Measurements from ENCODE around the gene TBXT.
"Not testable (repeated sequence)": the region's sequence is repeated elsewhere in the genome, so short reads cannot be mapped to it uniquely, and the experiment has no call there.

TBXT gene, protein sequence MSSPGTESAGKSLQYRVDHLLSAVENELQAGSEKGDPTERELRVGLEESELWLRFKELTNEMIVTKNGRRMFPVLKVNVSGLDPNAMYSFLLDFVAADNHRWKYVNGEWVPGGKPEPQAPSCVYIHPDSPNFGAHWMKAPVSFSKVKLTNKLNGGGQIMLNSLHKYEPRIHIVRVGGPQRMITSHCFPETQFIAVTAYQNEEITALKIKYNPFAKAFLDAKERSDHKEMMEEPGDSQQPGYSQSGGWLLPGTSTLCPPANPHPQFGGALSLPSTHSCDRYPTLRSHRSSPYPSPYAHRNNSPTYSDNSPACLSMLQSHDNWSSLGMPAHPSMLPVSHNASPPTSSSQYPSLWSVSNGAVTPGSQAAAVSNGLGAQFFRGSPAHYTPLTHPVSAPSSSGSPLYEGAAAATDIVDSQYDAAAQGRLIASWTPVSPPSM

DNA sequence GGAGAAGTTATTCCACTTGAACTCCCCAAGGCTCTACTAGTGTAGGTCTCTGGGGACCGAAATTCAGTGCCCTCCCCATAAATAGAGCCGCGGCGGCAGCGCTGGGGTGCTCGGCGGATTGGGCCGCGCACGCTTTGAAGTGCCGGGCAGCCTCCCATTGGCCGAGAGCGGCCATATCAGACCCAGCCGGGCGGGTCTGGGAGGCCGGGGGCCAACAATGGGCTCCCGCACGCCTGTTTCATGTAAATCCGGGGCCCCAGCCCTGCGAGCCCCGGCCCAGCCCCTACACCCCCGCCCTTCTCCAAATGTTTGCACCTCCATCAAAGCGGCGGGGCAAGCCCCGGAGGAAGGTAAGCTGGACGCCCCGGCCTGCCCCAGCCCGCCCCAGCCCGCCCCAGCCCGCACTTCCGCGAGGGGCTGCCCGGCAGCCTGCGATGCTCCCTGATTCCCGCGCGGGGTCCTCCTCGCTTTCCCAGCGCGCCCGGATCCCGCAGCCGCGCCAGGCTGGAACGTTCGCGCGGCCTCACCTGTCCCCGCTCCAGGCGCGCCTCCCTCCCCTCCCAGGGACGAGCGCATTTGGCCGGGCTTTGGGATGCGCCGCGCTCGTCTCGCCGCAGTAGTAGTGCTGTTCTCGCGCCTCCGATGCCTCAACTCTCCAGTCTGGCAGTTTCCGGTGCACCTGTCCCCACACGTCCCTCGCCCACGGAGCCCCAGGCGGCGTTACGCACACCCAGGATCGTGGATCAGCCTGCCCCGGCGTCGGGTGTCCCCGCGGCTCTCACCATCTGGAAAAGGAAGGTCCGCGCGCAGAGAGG, at the start of gene TBXT:
Gene TBXT, minus strand, starts transcription at position 51 of the 815 bp plus-strand sequence. CDS start 260 bp downstream, outside the sequence.
- peak; percentile 86 for DNase-seq (ENCODE audit: low spot score)

DNA sequence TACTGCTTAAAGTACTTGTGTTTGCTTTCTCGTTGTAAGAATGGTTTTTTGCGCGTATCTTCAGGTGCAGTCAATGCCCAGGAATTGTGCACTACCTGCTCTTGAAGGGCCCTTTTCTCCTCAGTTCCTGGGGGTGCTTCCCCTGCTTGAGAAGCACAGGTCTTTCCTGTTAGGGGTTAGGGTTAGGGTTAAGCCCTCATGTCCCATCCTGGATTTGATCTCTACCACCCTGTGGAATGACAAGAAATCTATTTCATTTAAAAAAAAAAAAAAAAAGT, 39.6 kb upstream of the TBXT start:
- no peak for DNase-seq (ENCODE audit: low spot score)

DNA sequence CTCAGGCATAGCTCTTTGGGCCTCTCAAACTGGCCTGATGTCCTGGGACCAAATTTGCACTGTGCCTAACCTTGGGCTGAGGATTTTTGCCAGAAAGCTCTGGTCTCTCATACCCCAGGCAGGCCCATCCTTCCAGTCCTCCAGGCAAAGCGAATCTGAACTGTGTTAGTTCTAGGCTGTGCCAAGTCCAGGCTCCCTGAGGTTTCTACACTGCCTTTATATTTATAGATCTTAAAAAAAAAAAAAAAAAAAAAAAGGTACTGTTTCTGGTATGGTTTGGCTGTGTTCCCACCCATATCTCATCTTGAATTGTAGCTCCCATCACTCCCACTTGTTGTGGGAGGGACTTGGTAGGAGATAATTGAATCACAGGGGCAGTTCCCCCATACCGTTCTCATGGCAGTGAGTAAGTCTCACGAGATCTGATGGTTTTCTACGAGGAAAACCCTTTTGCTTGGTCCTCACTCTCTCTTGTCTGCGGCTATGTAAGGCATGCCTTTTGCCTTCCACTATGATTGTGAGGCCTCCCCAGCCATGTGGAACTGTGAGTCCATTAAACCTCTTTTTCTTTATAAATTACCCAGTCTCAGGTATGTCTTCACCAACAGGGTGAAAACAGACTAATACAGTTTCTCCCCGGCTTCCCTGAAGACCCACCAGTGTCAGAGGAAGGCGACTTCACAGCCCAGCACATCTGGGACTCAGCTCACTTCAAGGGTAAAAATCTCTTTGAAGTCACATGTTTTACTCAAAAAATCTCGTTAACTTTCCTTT, 39.0 kb upstream of the TBXT start:
- DNase-seq (ENCODE audit: low spot score), result no peak

DNA sequence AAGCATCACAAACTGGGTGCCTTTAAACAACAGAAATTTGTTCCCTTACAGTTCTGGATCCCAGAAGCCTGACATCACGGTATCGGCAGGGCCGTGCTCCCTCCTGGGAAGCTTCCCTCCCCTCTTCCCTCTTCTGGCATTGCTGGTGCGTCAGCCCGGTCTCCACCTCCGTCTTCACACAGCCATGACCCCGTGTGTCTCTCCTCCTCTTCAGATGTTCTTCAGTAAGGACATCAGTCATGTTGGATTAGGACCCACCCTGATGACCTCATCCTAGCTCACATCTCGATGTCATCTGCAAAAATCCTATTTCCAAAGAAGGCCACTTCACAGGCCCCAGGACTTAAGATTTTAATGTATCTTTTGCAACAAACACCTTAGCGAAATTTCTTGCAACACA, 38.4 kb upstream of the TBXT start:
- DNase-seq (ENCODE audit: low spot score), result no peak

DNA sequence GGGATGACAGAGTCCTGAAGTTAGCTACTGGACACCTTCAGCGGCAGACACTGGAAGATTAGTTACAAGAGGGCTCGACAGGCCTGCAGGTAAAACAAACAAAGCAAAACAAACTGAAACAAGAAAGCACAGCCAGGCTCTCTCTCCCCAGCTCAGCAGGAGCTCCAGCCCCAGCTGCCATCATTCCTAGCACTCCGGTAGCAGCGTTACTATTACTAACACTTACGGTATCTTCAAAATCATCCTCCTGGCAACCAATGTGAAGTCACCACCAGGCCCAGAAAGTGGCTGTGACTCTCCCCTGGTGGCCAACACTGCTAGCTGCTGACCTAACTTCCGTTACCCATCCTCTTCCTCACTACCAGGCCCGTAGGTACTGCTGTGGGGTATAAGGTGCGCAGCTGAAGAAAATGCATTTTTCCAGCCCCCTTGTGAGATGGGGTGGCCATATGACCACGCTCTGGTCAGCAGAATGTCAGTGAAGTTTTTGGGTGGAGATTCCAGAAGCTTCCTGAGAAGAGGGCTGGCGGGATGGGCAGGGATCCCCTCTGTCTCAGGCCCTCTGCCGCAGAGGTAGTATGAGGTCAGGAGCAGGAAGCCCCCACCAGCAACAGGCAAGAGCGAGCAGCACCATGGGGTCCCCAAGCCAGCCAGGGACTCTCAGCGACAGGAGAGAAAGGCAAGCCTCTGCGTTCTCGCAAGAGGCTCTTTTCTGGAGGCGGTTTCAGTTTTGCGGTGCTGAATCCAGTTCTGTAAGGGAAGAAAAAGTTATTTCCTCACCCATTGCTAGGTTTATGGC, 37.4 kb upstream of the TBXT start:
- no peak for DNase-seq (ENCODE audit: low spot score)

DNA sequence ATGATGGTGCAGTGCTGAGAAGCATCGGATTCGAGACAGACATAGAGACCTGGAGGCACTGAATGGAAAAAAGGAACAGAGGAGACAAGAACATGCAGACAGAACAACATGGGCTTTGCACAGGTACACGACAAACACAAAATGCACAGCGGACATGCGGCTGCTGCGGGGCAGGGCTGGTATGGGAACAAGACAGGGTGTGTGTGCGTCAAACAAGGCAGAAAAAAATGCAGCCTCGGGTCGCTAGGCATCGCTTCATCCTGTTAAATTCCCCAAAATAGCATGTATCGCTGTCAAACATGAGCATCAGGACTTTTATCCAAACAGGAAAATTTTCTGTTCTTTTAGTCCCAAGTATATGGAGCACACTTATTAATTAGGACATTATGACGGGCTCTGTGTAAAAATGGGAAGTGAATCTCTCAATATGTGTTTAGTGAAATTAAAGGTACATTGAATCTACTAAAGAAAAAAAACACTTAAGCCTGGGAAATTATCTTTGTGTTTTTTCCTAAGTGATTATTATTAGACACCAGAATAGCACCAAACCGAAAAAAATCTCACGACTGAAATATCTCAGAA, 36.1 kb upstream of the TBXT start:
- no peak for DNase-seq (ENCODE audit: low spot score)

DNA sequence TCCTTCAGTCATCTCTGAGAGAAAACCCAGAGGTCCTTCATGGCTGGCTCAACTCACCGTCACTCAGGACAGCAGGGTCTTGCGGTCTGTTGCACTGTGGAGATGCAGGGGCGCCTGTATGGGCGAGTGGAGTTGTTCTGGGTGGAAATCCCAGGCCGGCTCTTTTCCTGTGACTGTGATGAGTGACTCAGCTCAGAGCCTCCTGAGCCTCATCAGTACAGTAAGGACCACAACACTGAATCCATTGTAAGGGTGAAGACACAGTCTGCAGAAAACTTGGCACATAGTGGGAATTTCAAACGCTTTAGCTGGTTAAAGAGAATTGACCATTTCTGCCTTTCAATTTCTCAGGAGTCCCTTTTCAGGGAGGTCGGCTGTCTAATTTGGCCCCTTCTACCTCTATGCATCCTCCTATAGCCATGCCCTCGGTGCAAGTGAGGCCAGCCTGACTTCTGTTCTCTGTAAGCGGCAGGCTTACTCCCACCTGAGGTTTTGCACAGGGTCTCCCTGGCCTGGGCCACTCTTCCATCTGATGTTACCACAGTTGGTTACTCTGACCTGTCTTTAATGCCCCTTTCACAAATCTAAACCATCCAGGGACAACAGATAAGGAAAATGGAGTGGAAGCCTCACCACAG, 35.5 kb upstream of the TBXT start:
- no peak for DNase-seq (ENCODE audit: low spot score)

DNA sequence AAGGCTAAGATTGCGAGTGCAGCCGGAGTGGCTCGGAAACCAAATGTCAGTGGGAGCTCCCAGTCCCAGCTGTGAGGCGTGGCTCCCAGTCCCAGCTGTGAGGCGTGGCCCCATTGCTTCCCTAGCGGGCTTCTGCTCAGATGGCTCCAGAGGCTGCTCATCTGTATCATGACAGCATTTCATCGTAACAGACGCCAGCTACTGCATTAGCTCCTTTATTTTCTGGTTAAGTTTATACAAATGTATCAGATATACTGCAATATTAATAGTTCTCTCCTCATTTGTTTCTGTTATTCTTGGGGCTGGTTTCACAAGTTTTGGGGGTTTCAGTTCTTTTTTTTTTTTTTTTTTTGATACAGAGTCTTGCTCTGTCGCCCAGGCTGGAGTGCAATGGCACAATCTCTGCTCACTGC, 34.7 kb upstream of the TBXT start:
- DNase-seq (ENCODE audit: low spot score), result no peak

DNA sequence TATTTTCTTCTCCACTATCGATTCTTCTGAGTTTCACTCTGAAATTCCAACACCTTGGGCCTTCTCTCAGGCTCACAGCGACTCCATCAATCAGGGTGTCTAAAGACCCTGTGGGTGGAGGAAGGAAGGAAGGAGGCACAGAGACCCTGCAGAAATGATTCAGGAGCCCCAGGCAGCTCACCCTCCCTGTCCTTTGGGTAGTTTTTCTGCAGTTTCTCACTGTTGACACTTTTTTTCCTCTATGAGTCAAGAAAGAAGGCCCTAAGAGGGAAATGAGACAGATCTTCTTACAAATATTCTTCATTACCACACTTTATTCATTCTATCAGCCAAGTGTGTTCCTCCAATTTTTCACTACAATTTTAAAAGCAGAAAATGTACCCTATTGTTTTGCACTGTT, 34.2 kb upstream of the TBXT start:
- DNase-seq (ENCODE audit: low spot score), result no peak

DNA sequence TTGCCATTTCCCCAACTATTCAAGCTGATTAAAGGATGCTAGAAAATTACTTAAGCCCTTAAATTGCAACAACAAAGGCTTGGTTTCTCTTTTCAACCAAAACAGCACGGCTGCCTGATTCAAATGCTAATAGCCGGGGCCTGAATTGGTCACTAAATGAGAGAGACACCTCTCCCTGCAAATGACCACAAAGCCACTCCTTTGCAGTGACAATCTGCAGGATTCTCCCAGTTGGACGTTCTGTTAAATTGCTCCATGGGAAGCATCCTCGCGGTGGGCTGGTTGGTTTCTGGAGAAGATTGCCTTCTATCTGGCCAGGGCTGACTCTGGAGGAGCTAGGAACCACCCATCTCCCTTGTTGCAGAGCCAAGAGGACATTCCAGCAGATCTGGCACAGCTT, 29.7 kb upstream of the TBXT start:
- DNase-seq (ENCODE audit: low spot score), result no peak

DNA sequence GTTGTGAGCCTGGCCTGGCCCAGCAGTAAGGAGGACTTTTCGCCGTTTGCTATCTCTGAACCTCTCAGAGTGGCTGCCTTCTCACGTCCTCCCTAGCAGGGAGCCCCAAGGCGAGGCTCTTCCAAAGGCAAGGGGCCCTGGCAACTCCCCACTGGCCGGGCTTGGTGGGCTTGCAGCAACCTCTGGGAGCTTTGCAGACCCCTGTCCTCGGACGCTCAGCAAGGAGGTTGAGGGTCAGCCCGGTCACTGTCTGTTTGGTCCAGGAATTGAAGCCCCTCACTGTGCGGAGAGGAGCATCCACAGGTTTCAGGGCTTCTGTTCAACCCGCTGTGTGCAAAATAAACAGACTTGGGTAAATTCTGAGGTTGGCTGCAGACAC, 28.2 kb upstream of the TBXT start:
- no peak for DNase-seq (ENCODE audit: low spot score)

DNA sequence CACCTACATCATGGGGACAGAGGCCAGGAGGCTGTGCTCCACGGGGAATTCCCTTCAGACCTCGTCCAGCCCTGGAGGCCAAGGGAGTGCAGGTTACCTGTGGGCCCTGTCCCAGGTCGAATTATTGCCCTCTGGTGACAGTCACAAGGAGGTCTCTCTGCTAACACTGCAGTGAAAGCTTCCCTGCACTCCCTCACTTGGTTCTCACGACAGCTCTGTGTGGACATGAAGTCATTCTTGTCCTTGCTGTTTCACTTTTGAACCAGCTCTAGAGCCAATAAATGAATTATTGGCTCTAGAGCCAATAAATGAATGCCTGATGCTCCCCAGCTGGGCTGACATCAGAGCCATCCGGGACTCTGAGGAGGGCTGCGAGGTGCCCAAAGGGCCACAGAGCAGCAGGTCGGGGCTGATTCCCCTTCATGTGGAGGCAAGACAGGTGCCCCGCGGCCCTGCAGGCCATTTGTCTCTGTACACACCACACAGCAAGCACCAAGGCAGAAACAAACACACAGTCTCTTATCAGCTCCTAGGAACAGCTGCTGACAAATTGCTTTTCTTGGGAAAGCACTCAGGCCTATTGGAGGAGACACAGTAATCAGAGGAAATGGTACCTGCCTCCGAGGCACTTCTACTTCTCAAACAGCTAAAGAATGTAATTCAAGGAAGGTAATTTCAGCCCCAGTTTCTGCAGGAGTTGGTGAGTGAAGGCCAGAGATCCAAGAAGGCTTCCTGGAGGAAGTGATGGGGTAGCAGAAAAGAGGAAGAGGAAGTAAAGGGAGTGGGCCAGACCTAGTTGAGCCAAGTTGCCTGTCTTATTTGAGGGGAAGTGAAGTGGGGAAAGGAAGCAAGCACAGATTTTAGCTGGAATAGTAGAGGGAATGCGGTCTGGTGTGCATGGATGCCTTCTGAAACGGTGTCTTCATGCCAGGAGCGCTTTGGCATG, 27.5 kb upstream of the TBXT start:
- no peak for DNase-seq (ENCODE audit: low spot score)

DNA sequence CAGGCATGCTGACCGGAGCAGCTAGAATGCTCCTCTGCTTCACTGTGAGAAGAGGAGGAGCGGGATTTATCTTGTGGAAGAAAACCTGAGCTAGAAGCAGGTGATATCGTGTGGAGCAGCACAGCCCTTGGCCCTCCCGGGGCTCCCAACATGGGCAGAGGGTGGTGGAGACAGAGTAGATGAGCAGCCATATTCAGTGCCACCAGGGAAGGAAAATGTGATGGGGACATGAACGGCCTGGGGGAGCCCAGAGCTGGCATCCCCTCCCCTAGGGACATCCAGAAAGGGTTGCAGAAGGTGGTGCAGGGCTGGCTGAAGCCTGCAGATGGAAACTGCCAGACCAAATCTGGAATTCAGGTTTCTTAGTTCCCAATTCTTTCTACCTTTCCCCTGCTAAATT, 24.9 kb upstream of the TBXT start:
- DNase-seq (ENCODE audit: low spot score), result no peak

DNA sequence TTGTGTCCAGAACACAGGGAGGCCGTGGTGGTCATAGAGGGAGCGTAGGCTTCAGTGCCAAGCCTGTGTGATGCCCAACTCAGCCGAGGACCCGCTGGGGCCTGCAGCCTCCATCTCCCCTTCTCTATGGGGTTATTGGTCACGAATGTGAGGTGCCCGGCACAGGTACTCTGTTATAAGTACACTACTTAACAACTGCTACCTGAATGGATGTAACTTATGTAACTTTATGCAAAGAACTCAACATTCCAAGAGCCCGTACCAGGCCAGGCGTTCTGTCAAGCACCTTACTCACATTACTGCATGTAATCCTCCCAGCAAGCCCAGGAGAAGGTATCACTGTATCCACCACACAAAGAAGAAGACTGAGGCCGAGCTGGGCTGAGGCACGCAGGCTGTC, 24.5 kb upstream of the TBXT start:
- no peak for DNase-seq (ENCODE audit: low spot score)

DNA sequence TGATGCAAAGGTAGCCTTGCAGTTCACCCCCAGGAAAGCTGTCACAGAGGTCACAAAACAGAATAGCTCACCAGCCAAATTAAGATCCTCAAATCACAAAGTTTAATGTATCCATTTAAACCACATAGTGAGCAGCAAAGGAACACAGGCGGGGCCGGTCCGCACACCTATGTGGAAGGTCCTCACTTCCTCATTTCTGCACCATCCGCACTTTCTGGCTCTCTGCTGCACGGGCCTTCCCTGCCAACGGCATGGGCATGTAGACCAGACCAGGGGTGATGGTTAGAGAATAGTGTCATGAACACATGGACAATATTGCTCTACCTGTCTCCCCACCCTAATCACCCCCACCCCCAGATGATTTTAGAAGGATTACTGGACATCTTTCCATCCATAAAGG, 12.1 kb upstream of the TBXT start:
- DNase-seq (ENCODE audit: low spot score), result no peak

DNA sequence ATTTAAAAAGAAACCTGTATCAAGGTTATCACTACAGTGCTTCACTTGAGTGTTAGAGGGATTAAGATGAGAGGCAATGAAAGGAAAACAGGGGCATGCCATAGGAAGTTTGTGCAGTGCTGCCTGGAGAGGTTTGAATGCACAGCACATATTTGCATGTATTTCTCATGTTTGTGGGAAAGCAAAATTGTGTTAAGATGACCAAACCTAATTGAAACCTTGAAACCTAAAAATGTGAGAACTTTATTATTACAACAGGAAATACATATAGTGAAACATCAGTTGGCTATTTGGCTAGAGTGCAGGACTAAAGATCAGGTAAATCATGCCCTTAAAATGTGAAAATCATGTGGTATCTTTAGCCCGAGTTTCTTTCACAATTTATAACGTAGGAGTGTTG, 8.5 kb upstream of the TBXT start:
- no peak for DNase-seq (ENCODE audit: low spot score)

DNA sequence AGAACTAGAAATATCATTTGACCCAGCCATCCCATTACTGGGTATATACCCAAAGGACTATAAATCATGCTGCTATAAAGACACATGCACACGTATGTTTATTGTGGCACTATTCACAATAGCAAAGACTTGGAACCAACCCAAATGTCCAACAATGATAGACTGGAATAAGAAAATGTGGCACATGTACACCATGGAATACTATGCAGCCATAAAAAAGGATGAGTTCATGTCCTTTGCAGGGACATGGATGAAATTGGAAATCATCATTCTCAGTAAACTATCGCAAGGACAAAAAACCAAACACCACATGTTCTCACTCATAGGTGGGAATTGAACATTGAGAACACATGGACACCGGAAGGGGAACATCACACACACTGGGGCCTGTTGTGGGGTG, 7.4 kb upstream of the TBXT start:
- DNase-seq (ENCODE audit: low spot score), result not testable (repeated sequence)

DNA sequence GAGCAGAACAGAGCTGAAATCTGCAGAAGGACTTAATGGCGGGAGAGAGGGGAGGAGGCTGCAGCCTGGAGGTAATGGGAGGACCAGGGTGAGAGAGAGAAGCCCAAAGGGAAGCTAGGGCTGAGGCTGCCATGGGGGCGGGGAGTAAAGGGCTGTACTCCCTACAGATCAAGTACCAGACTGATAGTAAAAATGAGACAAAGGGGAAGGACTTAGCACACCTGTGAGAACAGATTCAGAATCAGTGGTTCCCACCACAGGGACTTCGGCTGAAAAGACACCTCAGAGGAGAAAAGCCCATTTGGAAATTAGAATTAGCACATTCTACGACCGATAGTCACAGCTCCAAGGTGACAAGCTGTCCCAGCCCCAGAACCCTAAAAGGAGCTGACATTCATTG, 6.4 kb upstream of the TBXT start:
- DNase-seq (ENCODE audit: low spot score), result no peak

DNA sequence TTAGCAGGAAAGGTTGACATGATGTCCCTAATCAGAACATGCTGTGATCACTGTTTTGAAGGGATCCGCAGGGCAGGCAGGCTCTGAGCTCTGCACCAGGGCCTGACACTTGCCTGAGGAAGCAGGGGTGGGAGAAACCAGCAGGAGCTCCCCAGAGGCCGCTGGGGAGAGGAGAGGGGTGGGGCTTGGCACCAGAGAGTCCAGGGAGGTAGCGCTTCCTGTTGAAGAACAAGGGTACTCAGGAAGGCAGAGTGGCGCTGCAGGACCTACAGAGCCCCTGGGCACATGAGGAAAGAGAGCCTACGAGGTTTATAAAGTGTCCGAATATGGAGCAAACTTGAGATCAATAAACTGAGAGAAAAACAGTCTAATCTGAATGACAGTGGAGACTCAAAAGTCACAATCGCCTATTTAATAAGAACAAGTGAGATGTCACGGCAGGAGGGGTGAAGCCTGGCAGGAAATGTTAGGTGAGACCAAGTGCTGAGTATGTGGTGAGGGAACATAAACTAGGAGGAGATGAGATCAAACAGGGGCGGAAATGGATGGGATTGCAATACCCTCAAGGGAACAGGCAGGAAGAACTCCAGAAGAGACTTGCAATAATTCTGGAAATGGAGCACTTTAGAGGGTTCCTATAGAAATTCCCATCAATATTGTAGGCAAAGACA, 5.8 kb upstream of the TBXT start:
- DNase-seq (ENCODE audit: low spot score), result peak; percentile 50

Data from iPS-NIHi11 (cell line).